CD4-positive, alpha-beta T cell (primary cell): ENCODE results near the gene MAPK13. TPM values are rescaled to one million over a fixed set of nuclear protein-coding genes. Genes with fewer than 3 reads are reported as not detected.

Source experiments
- ATAC-seq: fragments of 200-7000 bp; cut with Tn5 transposase; one replicate; pipeline ENCODE4 v1.10.0; 2022; ENCODE audit warnings: mild to moderate bottlenecking; ENCODE audit not compliant: poor library complexity
- CTCF ChIA-PET: fragments of 350-600 bp; sonication (Branson Sonifier 250); formaldehyde crosslinking; loops from one replicate; lab custom pipeline; 2021; ENCODE audit warnings: antibody characterized with exemption, inconsistent platforms; lab: Charles Lee
- POLR2A ChIA-PET: fragments of 350-600 bp; sonication (Branson Sonifier 250); formaldehyde crosslinking; loops from one replicate; lab custom pipeline; 2021; ENCODE audit warnings: antibody characterized with exemption, inconsistent platforms; lab: Charles Lee
- DNase-seq, 14 experiments: peaks; one replicate each; pipeline ENCODE4 v3.0.0-alpha.2; 2013 to 2020; ENCODE audit warnings: mixed read lengths in 2 of 14
- H3K27ac ChIP-seq, 2 donors: one replicate each; pipeline versions ENCODE4 v1.5.1 to v1.7.0; 2013; ENCODE audit warnings: low read length in 2 of 2, low read depth in 1 of 2, mild to moderate bottlenecking in 1 of 2
- H3K27me3 ChIP-seq, 2 experiments: 1 replicate in 1 of 2; 2 replicates in 1 of 2; pipeline versions ENCODE4 v1.6.1 to v1.7.0; 2013; ENCODE audit warnings: low read length in 2 of 2, control low read depth in 1 of 2, mild to moderate bottlenecking in 1 of 2, moderate library complexity in 1 of 2; ENCODE audit not compliant: insufficient read depth in 2 of 2, control insufficient read depth in 1 of 2
- H3K36me3 ChIP-seq: one replicate; pipeline ENCODE4 v1.6.1; 2013; ENCODE audit warnings: low read length, control low read depth; ENCODE audit not compliant: insufficient read depth
- H3K4me1 ChIP-seq: one replicate; pipeline ENCODE4 v1.6.1; 2013; ENCODE audit warnings: low read length, control low read depth; ENCODE audit not compliant: insufficient read depth
- H3K4me3 ChIP-seq: one replicate; pipeline ENCODE4 v1.5.1; 2013; ENCODE audit warnings: mild to moderate bottlenecking, low read length, moderate library complexity
- H3K9me3 ChIP-seq, 2 experiments: 1 replicate in 1 of 2; 2 replicates in 1 of 2; pipeline versions ENCODE4 v1.6.1 to v1.7.0; 2013; ENCODE audit warnings: low read length in 2 of 2, mild to moderate bottlenecking in 2 of 2, control low read depth in 1 of 2, moderate library complexity in 1 of 2; ENCODE audit not compliant: control insufficient read depth in 1 of 2, insufficient read depth in 1 of 2
- H3K27ac Mint-ChIP-seq: one replicate; pipeline ENCODE4 v1.8.0; 2020; ENCODE audit warnings: mixed read lengths
- H3K27me3 Mint-ChIP-seq: one replicate; pipeline ENCODE4 v1.8.0; 2021; ENCODE audit warnings: mixed read lengths
- H3K36me3 Mint-ChIP-seq: one replicate; pipeline ENCODE4 v1.8.0; 2021; ENCODE audit warnings: low read depth, mixed read lengths
- H3K4me1 Mint-ChIP-seq: one replicate; pipeline ENCODE4 v1.8.0; 2021; ENCODE audit warnings: low read depth, mixed read lengths
- H3K4me3 Mint-ChIP-seq: one replicate; pipeline ENCODE4 v1.8.0; 2020; ENCODE audit warnings: mild to moderate bottlenecking, mixed read lengths
- H3K9me3 Mint-ChIP-seq: one replicate; pipeline ENCODE4 v1.8.0; 2020; ENCODE audit warnings: mixed read lengths
- intact Hi-C, 2 experiments: fragments of 100-400 bp; cut with DNase I in 1 of 2; cut with micrococcal nuclease in 1 of 2; formaldehyde crosslinking; loops; one replicate each; pipeline versions ENCODE4 v1.15.1 to v1.9.0; 2023 to 2025; cut with DNase I, micrococcal nuclease
- total RNA-seq, 174 experiments: library from RNA in 2 of 174; stranded (reverse) in 2 of 174; gene quantifications; one replicate each; pipeline ENCODE4 v1.2.3 and lab custom pipeline; 2021 to 2026
- TF ChIP-seq, protein P1 (sequence below): fragments of 200-600 bp; IDR thresholded peaks from one replicate; pipeline ENCODE4 v1.8.0; 2022; ENCODE audit warnings: antibody characterized with exemption, mild to moderate bottlenecking

The MAPK13 gene
- total RNA-seq, 2 experiments from 2014 or later, result 58.5 to 63.5 TPM

DNA sequence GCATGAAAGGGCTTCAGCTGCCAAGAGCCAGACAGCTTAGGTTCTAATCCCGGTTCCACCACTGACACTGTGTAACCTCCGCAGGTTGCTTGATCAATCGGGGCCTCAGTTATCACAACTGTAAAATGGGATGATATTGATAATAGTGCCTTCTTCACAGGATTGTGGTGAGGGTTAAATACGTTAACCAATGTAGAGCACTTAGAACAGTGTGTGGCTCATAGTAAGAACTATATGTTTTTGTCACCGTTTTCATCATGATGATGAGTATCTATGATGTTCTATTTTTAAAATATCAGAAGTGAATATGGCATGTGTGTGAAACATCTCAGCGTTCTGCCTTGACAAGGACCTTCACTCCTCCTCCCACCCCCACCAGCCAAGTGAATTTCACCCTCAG is 10.3 kb upstream of the MAPK13 start:
- peak overlapping the region; percentile 97 for H3K27ac Mint-ChIP-seq
- Histone ChIP-seq H3K4me3 (peak overlapping the region; percentile 44), H3K4me1 (peaks cover 97% of the 10 kb centered on the region), H3K27me3 (no peaks in the 10 kb centered on the region), H3K27ac (peak overlapping the region; percentile 93 to 95), H3K36me3 (no peaks in the 10 kb centered on the region), H3K9me3 (no peaks in the 10 kb centered on the region)
- no peaks in the 10 kb centered on the region for H3K36me3 Mint-ChIP-seq
- no peaks in the 10 kb centered on the region for H3K9me3 Mint-ChIP-seq
- peak overlapping the region; percentile 86 for H3K4me3 Mint-ChIP-seq
- H3K4me1 Mint-ChIP-seq, result peaks cover 95% of the 10 kb centered on the region
- intact Hi-C loops, result loop anchor here (1.0 to 10.0 kb wide), 4 partner anchors 11 to 182 kb away; no protein-coding TSS in a partner anchor
- no peak for DNase-seq
- no peaks in the 10 kb centered on the region for H3K27me3 Mint-ChIP-seq
- ChIA-PET CTCF (interaction anchor here (0.9 to 4.2 kb wide), 6 partner anchors 11 to 182 kb away, joined by 3 to 33 read pairs (median 10); partner anchors contain the start of genes MAPK13 and MAPK14), POLR2A (interaction anchor here (1.0 to 4.9 kb wide), 13 partner anchors 11 to 324 kb away, joined by 3 to 68 read pairs (median 13); partner anchors contain the start of genes BRPF3, MAPK13 and MAPK14)
- no peak for ATAC-seq
- TF ChIP-seq, protein P1, sequence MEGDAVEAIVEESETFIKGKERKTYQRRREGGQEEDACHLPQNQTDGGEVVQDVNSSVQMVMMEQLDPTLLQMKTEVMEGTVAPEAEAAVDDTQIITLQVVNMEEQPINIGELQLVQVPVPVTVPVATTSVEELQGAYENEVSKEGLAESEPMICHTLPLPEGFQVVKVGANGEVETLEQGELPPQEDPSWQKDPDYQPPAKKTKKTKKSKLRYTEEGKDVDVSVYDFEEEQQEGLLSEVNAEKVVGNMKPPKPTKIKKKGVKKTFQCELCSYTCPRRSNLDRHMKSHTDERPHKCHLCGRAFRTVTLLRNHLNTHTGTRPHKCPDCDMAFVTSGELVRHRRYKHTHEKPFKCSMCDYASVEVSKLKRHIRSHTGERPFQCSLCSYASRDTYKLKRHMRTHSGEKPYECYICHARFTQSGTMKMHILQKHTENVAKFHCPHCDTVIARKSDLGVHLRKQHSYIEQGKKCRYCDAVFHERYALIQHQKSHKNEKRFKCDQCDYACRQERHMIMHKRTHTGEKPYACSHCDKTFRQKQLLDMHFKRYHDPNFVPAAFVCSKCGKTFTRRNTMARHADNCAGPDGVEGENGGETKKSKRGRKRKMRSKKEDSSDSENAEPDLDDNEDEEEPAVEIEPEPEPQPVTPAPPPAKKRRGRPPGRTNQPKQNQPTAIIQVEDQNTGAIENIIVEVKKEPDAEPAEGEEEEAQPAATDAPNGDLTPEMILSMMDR, result no peak

DNA sequence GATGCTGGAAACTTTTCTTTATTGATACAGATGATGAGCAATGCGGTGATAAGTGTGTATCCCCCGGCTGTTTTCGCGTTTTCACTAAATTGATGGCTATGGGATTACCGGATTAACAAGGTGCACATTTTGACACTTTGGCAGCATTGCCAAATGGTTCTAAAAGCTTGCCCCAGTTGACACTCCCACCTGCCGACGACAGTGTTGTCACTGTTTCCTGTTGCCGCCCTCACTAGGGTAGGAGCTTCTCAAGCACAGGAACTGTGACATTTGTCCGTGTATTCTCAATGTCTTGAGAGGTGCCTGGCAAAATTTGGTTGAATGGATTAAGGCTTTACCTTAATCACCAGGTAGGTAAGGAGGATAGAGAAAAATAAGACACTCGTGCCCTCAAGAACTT is 9.8 kb upstream of the MAPK13 start:
- Mint-ChIP-seq H3K27ac (peak overlapping the region; percentile 97), H3K4me3 (peak overlapping the region; percentile 86), H3K4me1 (peaks cover 93% of the 10 kb centered on the region), H3K36me3 (no peaks in the 10 kb centered on the region), H3K27me3 (no peaks in the 10 kb centered on the region), H3K9me3 (no peaks in the 10 kb centered on the region)
- Histone ChIP-seq H3K4me3 (peak overlapping the region; percentile 44), H3K27ac (peak overlapping the region; percentile 93 to 95), H3K36me3 (no peaks in the 10 kb centered on the region), H3K4me1 (peaks cover 96% of the 10 kb centered on the region), H3K9me3 (no peaks in the 10 kb centered on the region), H3K27me3 (no peaks in the 10 kb centered on the region)
- TF ChIP-seq, protein P1, result no peak
- intact Hi-C loops, result loop anchor here (1.0 to 10.0 kb wide), 4 partner anchors 11 to 182 kb away; no protein-coding TSS in a partner anchor
- POLR2A ChIA-PET, result interaction anchor here (1.0 to 4.9 kb wide), 15 partner anchors 11 to 323 kb away, joined by 3 to 68 read pairs (median 9); partner anchors contain the start of genes BRPF3, MAPK13 and MAPK14
- CTCF ChIA-PET, result interaction anchor here (0.9 to 4.2 kb wide), 6 partner anchors 11 to 182 kb away, joined by 3 to 33 read pairs (median 10); partner anchors contain the start of genes MAPK13 and MAPK14
- DNase-seq (peak; percentile 54 to 92 (median 72)), ATAC-seq (peak; percentile 75)

DNA sequence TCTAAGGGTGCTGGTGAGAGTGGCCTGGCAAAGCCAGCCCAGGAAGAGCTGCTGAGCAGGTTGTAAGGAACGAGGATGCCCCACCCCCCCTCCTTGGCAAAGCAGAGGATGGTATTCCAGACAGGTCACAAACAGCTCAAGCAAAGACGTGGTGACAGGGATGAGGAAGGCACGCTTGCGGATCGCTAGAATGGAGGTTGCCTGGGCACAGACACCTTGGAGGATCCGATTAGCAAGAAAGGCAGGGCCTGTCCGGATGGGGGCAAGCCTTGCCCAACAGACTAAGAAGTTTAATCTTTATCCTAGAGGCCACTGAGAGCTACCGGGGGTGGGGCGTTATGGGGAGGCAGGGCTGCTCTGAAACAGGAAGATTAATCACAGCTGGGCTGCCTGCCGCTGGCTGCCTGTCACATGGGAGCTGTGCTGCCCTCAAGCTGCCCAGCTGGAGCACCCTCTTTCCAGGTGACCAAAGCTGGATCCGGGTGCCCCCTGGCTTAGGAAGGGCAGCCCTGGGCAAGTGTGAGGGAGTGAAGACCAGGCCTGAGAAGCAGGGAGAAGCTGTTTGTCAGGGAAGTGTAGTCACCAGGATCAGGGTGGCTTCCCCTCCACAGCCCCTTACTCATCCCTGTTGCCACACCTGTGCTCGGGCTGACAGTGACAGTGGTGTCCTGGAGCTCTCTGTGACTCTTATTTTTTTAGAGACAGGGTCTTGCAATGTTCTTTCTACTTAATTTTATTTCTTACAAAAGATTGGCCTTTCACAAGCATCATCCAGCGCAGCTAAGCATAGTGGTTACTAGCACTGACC is 9.1 kb upstream of the MAPK13 start:
- Histone ChIP-seq H3K36me3 (no peaks in the 10 kb centered on the region), H3K27me3 (no peaks in the 10 kb centered on the region), H3K4me1 (peaks cover 96% of the 10 kb centered on the region), H3K4me3 (peak overlapping the region; percentile 44), H3K9me3 (no peaks in the 10 kb centered on the region), H3K27ac (peak overlapping the region; percentile 93 to 95)
- ATAC-seq (peak; percentile 21), DNase-seq (peak in 13 of 14 experiments; percentile 32 to 84 (median 56))
- POLR2A ChIA-PET, result interaction anchor here (0.9 to 4.9 kb wide), 16 partner anchors 10 to 323 kb away, joined by 3 to 68 read pairs (median 8); partner anchors contain the start of genes BRPF3, MAPK13 and MAPK14
- H3K27me3 Mint-ChIP-seq, result no peaks in the 10 kb centered on the region
- intact Hi-C loops, result loop anchor here (1.0 to 10.0 kb wide), 5 partner anchors 10 to 181 kb away; no protein-coding TSS in a partner anchor
- H3K4me3 Mint-ChIP-seq, result peak overlapping the region; percentile 86
- CTCF ChIA-PET, result interaction anchor here (0.7 to 4.2 kb wide), 9 partner anchors 11 to 220 kb away, joined by 3 to 33 read pairs (median 4); partner anchors contain the start of genes MAPK13 and MAPK14
- H3K36me3 Mint-ChIP-seq, result no peaks in the 10 kb centered on the region
- H3K9me3 Mint-ChIP-seq, result no peaks in the 10 kb centered on the region
- H3K4me1 Mint-ChIP-seq, result peaks cover 95% of the 10 kb centered on the region
- peak overlapping the region; percentile 97 for H3K27ac Mint-ChIP-seq
- TF ChIP-seq, protein P1, result no peak
